H9 (cell line): ENCODE results near the gene GVQW3. TPM values are rescaled to one million over a fixed set of nuclear protein-coding genes. Genes with fewer than 3 reads are reported as not detected.
A peak's percentile ranks its signal among the peaks of the same experiment; 100 is the strongest.

Experiments
- DNase-seq: peaks from one replicate; pipeline ENCODE4 v3.0.0-alpha.2; 2017
- H2AFZ ChIP-seq: one replicate; pipeline ENCODE4 v1.6.1; 2013; ENCODE audit warnings: mild to moderate bottlenecking, low read length, control low read depth, moderate library complexity
- H2AK5ac ChIP-seq: 2 replicates; pipeline ENCODE4 v1.6.1; 2013; ENCODE audit warnings: low read length, control low read depth, mixed read lengths; ENCODE audit not compliant: insufficient read length
- H2BK120ac ChIP-seq: one replicate; pipeline ENCODE4 v1.6.1; 2013; ENCODE audit warnings: low read depth, mild to moderate bottlenecking, low read length, control low read depth, inconsistent platforms; ENCODE audit not compliant: poor library complexity, severe bottlenecking
- H2BK12ac ChIP-seq: 2 replicates; pipeline ENCODE4 v1.6.1; 2013; ENCODE audit warnings: low read length, control low read depth, mixed read lengths, low read depth; ENCODE audit not compliant: insufficient read length
- H2BK15ac ChIP-seq: 2 replicates; pipeline ENCODE4 v1.6.1; 2013; ENCODE audit warnings: low read depth, low read length, control low read depth
- H2BK20ac ChIP-seq: one replicate; pipeline ENCODE4 v1.6.1; 2013; ENCODE audit warnings: low read depth, mild to moderate bottlenecking, low read length, control low read depth, inconsistent platforms; ENCODE audit not compliant: poor library complexity, severe bottlenecking
- H2BK5ac ChIP-seq: 2 replicates; pipeline ENCODE4 v1.6.1; 2013; ENCODE audit warnings: low read length, control low read depth, mixed read lengths; ENCODE audit not compliant: insufficient read length
- H3K14ac ChIP-seq: 2 replicates; pipeline ENCODE4 v1.6.1; 2013; ENCODE audit warnings: low read length, control low read depth; ENCODE audit not compliant: insufficient read depth
- H3K18ac ChIP-seq: 2 replicates; pipeline ENCODE4 v1.6.1; 2013; ENCODE audit warnings: low read depth, mild to moderate bottlenecking, mixed read lengths, low read length, control low read depth; ENCODE audit not compliant: insufficient read length
- H3K23ac ChIP-seq: 2 replicates; pipeline ENCODE4 v1.6.1; 2013; ENCODE audit warnings: low read length, control low read depth, mixed read lengths, low read depth; ENCODE audit not compliant: insufficient read length
- H3K23me2 ChIP-seq: 2 replicates; pipeline ENCODE4 v1.6.1; 2013; ENCODE audit warnings: low read depth, mild to moderate bottlenecking, mixed read lengths, low read length, control low read depth; ENCODE audit not compliant: insufficient read length, poor library complexity, severe bottlenecking
- H3K27ac ChIP-seq: 2 replicates; pipeline ENCODE4 v1.5.1; 2013; ENCODE audit warnings: low read length, control low read depth, mixed read lengths, low read depth; ENCODE audit not compliant: insufficient read length
- H3K27me3 ChIP-seq: 2 replicates; pipeline ENCODE4 v1.6.1; 2013; ENCODE audit warnings: low read length, control low read depth, inconsistent platforms; ENCODE audit not compliant: insufficient read depth
- H3K4ac ChIP-seq: 2 replicates; pipeline ENCODE4 v1.6.1; 2013; ENCODE audit warnings: low read depth, mild to moderate bottlenecking, control low read depth, inconsistent platforms, low read length, moderate library complexity
- H3K4me1 ChIP-seq: 2 replicates; pipeline ENCODE4 v1.6.1; 2013; ENCODE audit warnings: low read length, control low read depth, inconsistent platforms; ENCODE audit not compliant: insufficient read depth
- H3K4me2 ChIP-seq: 2 replicates; pipeline ENCODE4 v1.6.1; 2013; ENCODE audit warnings: low read length, control low read depth, mixed read lengths; ENCODE audit not compliant: insufficient read length, insufficient read depth
- H3K56ac ChIP-seq: 2 replicates; pipeline ENCODE4 v1.6.1; 2013; ENCODE audit warnings: low read depth, mild to moderate bottlenecking, mixed read lengths, low read length, control low read depth; ENCODE audit not compliant: insufficient read length
- H3K79me1 ChIP-seq: 2 replicates; pipeline ENCODE4 v1.6.1; 2013; ENCODE audit warnings: low read depth, mild to moderate bottlenecking, moderate library complexity, low read length, control low read depth, inconsistent platforms; ENCODE audit not compliant: insufficient read depth, poor library complexity, severe bottlenecking
- H3K79me2 ChIP-seq: 2 replicates; pipeline ENCODE4 v1.6.1; 2013; ENCODE audit warnings: low read length, control low read depth, inconsistent platforms; ENCODE audit not compliant: insufficient read depth
- H3K9ac ChIP-seq: 2 replicates; pipeline ENCODE4 v1.6.1; 2013; ENCODE audit warnings: low read length, control low read depth, mixed read lengths; ENCODE audit not compliant: insufficient read length; ENCODE audit errors: extremely low read depth
- H3K9me3 ChIP-seq: one replicate; pipeline ENCODE4 v1.6.1; 2013; ENCODE audit warnings: low read depth, low read length, inconsistent platforms; ENCODE audit not compliant: control insufficient read depth
- H3T11ph ChIP-seq: one replicate; pipeline ENCODE4 v1.6.1; 2013; ENCODE audit warnings: mild to moderate bottlenecking, low read length, control low read depth, inconsistent platforms
- H4K20me1 ChIP-seq: one replicate; pipeline ENCODE4 v1.6.1; 2013; ENCODE audit not compliant: control insufficient read depth, insufficient read length, insufficient read depth
- H4K5ac ChIP-seq: 2 replicates; pipeline ENCODE4 v1.6.1; 2013; ENCODE audit warnings: low read depth, mild to moderate bottlenecking, mixed read lengths, low read length, control low read depth; ENCODE audit not compliant: insufficient read length
- H4K8ac ChIP-seq: replicated peaks from 2 replicates; pipeline ENCODE4 v1.6.1; 2013; ENCODE audit warnings: low read length, control low read depth, mixed read lengths, low read depth; ENCODE audit not compliant: insufficient read length
- H4K91ac ChIP-seq: 2 replicates; pipeline ENCODE4 v1.6.1; 2013; ENCODE audit warnings: low read depth, mild to moderate bottlenecking, moderate library complexity, mixed read lengths, low read length, control low read depth; ENCODE audit not compliant: insufficient read length
- H3K27ac Mint-ChIP-seq, 3 experiments: 2 replicates in 2 of 3; 3 replicates in 1 of 3; pipeline ENCODE4 v1.8.0; 2020 to 2021; ENCODE audit warnings: mixed read lengths in 3 of 3, mild to moderate bottlenecking in 1 of 3, moderate library complexity in 1 of 3
- H3K27me3 Mint-ChIP-seq: 2 replicates; pipeline ENCODE4 v1.8.0; 2021; ENCODE audit warnings: low read depth, mild to moderate bottlenecking, moderate library complexity, mixed read lengths
- H3K36me3 Mint-ChIP-seq, 3 experiments: 2 replicates in 2 of 3; 3 replicates in 1 of 3; pipeline ENCODE4 v1.8.0; 2020 to 2021; ENCODE audit warnings: low read depth in 3 of 3, mixed read lengths in 3 of 3; ENCODE audit not compliant: insufficient read depth in 1 of 3
- H3K4me1 Mint-ChIP-seq, 2 experiments: 2 replicates each; pipeline ENCODE4 v1.8.0; 2020; ENCODE audit warnings: mixed read lengths in 2 of 2
- H3K4me3 Mint-ChIP-seq, 2 experiments: 2 replicates in 1 of 2; 3 replicates in 1 of 2; pipeline ENCODE4 v1.8.0; 2020 to 2021; ENCODE audit warnings: mild to moderate bottlenecking in 2 of 2, mixed read lengths in 2 of 2, moderate library complexity in 1 of 2
- H3K9me3 Mint-ChIP-seq, 2 experiments: 2 replicates in 1 of 2; 3 replicates in 1 of 2; pipeline ENCODE4 v1.8.0; 2020; ENCODE audit warnings: mild to moderate bottlenecking in 2 of 2, mixed read lengths in 2 of 2, moderate library complexity in 1 of 2
- WGBS: extraction: QIAGEN DNeasy Blood & Tissue Kit; methylation state at CpG from one replicate; pipeline ENCODE4 v1.1.7; 2013; ENCODE audit warnings: missing lambda C conversion rate, low lambda C conversion rate, mixed read lengths; ENCODE audit not compliant: insufficient read length; ENCODE audit errors: extremely low coverage; 5-methylcytosine and 5-hydroxymethylcytosine counted together
- total RNA-seq: library from RNA; stranded (reverse); gene quantifications from 2 replicates; pipeline ENCODE4 v1.2.1, GENCODE V29; 2021
- TF ChIP-seq, protein P1 (sequence below): fragments of 200-600 bp; sonication (generic); conservative IDR thresholded peaks from 3 replicates; pipeline ENCODE4 v1.8.0; 2021; ENCODE audit warnings: antibody characterized with exemption, mild to moderate bottlenecking

Gene GVQW3
- total RNA-seq, 1 experiment from 2014 or later = 4.5 TPM

- Histone ChIP-seq H2BK20ac (no peak overlapping the region), H2BK120ac (no peak overlapping the region), H4K5ac (no peak overlapping the region), H3K79me2 (no peaks in the 10 kb centered on the region), H3K14ac (no peak overlapping the region), H2BK15ac (no peak overlapping the region), H2AFZ (no peak overlapping the region), H3K23me2 (peaks cover 6% of the 10 kb centered on the region), H3K4ac (no peak overlapping the region), H3K18ac (no peak overlapping the region), H3K27me3 (no peaks in the 10 kb centered on the region), H4K91ac (no peak overlapping the region), H3K4me1 (peaks cover 8% of the 10 kb centered on the region; the same call in 1 of the 2 replicates), H3K79me1 (no peaks in the 10 kb centered on the region), H4K8ac (no peak overlapping the region), H3K56ac (no peak overlapping the region), H3K9ac (no peak overlapping the region), H3T11ph (no peak overlapping the region), H3K23ac (no peak overlapping the region), H3K27ac (no peak overlapping the region), H2BK5ac (no peak overlapping the region), H3K4me2 (no peak overlapping the region), H3K9me3 (no peaks in the 10 kb centered on the region), H4K20me1 (no peaks in the 10 kb centered on the region), H2BK12ac (no peak overlapping the region), H2AK5ac (no peak overlapping the region)
- peaks cover 0 to 12% (median 8%) of the 10 kb centered on the region in 3 experiments; a peak in 3 of 7 replicates for H3K36me3 Mint-ChIP-seq
- TF ChIP-seq, protein P1, sequence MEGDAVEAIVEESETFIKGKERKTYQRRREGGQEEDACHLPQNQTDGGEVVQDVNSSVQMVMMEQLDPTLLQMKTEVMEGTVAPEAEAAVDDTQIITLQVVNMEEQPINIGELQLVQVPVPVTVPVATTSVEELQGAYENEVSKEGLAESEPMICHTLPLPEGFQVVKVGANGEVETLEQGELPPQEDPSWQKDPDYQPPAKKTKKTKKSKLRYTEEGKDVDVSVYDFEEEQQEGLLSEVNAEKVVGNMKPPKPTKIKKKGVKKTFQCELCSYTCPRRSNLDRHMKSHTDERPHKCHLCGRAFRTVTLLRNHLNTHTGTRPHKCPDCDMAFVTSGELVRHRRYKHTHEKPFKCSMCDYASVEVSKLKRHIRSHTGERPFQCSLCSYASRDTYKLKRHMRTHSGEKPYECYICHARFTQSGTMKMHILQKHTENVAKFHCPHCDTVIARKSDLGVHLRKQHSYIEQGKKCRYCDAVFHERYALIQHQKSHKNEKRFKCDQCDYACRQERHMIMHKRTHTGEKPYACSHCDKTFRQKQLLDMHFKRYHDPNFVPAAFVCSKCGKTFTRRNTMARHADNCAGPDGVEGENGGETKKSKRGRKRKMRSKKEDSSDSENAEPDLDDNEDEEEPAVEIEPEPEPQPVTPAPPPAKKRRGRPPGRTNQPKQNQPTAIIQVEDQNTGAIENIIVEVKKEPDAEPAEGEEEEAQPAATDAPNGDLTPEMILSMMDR = no peak
- peaks cover 29% of the 10 kb centered on the region in 2 experiments for H3K4me1 Mint-ChIP-seq
- peak; percentile 40 for DNase-seq
- H3K4me3 Mint-ChIP-seq = no peak overlapping the region
- no peaks in the 10 kb centered on the region for H3K9me3 Mint-ChIP-seq
- no peak overlapping the region; a peak in 1 of 7 replicates for H3K27ac Mint-ChIP-seq
- peaks cover 2% of the 10 kb centered on the region; the same call in 1 of the 2 replicates for H3K27me3 Mint-ChIP-seq
- WGBS = no CpG with 5 or more reads among the region's 5 CpGs
Measured at GRCh38 chr11:76385903-76386302, 4.8 kb downstream of the GVQW3 start.
